ENCODE measurements around the gene RPLP2.

The RPLP2 gene

DNA sequence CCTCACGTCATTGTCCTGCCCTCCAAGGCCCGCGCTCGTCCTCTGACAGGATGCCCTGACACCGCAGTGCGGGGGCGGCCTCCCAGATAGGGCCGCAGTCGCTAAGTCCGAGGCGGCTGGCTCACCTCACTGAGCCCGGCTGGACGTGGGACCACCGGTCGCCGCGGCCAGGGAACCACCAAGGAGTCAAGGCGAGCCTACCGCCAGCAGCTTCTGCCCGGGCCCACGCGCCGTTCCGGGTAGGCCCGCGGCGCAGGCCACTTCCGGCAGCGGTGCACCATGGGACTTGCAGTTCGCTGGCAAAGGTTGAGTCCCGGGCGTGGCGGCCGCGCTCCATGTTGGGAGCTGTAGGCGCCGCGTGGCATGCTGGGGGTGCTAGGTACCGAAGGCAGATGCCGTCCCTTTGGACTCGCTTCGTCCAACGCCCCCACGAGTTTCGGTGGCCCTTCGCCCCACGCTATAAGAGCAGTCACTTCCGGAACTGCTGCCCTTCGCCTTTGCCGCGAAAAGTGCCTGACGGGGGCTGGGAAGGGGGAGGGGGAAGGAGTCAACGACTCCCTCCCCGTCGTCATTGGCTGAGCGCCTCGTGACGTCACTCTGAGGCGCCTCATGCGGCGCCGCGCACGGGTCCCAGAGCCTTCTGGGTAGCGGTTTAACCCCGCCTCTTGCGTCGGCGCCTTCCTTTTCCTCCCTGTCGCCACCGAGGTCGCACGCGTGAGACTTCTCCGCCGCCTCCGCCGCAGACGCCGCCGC is at the start of gene RPLP2:
TSS of gene RPLP2 (plus strand) at position 681 of the 753 bp plus-strand sequence. CDS start 268 bp downstream, outside the sequence.
- peak; percentile 97 for DNase-seq (ENCODE audit: low spot score)

DNA sequence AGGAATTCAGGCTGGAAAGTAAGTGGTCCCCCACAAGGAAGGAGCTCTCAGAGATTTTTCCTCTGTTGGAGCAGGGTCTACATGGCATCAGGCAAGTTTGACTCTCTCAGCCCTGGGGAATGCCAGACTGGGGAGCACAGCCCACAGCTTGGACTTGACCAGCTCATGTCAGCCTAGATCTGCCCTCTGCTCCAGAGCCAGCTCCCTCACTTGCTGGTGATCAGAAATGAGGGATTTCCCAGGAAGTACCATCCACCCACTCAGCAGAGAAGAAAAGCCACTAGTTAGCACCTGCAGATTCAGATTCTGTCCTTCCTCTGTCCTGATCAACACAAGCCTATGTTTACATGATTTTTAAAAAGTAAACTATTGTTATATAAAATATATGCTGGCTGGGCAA is 49.5 kb upstream of the RPLP2 start:
- DNase-seq (ENCODE audit: low spot score): no peak

DNA sequence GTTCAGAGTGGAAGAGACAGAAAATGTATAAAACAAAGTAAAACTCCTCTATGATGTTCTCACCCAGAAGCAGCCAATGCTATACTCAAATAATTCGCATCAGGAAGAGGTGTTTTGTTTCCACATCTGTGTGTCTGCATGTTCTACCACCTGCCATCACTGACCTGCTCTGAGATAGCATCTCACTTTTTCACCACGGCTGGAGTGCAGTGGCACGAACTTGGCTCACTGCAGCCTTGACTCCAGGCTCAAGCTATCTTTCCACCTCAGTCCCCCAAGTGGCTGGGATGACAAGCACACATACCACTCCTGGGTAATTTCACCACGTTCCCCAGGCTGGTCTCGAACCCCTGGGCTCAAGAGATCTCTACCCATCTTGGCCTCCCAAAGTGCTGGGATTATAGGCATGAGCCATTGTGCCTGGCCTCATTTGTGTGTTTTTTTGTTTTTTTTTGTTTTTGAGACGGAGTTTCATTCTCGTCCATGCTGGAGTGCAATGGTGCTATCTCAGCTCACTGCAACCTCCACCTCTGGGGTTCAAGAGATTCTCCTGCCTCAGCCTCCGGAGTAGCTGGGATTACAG is 48.1 kb upstream of the RPLP2 start:
- no peak for DNase-seq (ENCODE audit: low spot score)

DNA sequence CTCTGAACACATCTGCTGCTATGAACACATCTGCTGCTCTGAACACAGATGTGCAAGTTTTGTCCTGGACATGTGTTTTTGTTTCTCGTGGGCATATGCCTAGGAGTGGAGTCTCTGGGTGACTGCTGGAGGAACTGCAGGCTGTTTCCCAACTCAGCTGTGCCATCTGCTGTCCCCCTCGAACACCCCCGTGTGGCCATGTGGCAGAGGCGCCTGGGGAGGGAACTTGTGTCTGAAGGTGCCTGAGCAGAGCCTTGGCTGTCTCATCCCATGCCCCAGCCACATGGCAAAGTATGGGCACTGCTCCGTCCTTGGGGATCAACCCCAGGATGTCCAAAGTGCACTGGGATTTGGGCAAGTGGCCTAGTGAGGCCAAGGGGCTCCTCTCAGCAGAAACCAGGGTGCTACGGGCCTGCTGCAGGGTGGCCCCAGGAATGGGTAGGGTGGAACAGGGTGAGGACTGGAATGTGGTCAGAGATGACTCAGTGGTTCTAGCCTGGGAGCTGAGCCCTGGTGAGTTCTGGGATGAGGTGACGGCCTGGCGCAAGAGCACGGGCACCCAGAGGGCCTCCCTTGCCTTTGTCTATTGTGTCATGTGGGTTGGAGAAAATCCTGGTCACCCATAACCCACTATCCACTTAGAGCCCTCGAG is 47.2 kb upstream of the RPLP2 start:
- peak; percentile 95 for DNase-seq (ENCODE audit: low spot score)

DNA sequence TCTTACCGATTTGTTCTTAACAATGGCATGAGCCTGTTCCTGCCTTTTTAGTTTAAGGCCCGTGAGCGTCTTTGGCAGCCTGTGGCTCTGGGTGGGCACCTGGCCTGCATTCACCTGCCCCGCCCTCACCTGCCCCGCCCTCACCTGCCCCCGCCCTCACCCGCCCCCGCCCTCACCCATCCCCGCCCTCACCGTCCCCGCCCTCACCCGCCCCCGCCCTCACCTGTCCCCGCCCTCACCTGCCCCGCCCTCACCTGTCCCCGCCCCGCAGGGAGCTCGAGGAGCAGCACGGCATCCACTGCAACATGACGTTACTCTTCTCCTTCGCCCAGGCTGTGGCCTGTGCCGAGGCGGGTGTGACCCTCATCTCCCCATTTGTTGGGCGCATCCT is 46.7 kb upstream of the RPLP2 start:
- DNase-seq (ENCODE audit: low spot score): no peak

DNA sequence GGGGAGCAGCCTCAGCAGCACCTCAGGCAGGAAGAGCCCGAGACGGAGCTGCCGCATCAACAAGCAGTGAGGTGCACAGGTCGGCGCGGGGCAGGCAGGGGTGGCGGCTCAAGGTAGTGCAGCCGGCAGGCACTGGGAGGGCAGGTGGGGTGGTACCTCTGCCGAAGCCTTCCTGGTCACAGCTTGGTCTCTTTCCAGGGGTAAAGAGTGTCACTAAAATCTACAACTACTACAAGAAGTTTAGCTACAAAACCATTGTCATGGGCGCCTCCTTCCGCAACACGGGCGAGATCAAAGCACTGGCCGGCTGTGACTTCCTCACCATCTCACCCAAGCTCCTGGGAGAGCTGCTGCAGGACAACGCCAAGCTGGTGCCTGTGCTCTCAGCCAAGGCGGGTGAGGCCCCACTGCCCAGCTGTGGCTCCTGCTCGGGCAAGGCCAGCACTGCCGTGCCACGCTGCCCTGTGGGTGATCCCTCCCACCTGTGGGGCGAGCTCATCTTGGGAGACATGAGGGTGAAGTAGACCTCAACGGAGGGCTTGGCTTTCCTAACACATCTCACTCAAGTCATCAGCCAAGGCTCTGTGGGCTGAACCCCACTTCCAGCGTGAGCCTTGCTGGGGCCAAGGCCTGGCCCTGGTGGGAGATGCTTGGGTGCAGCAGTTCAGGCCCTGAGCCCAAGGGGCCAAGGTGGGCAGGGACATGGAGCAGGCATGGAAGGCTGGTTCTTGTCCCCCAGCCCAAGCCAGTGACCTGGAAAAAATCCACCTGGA is 46.0 kb upstream of the RPLP2 start:
- DNase-seq (ENCODE audit: low spot score): no peak

DNA sequence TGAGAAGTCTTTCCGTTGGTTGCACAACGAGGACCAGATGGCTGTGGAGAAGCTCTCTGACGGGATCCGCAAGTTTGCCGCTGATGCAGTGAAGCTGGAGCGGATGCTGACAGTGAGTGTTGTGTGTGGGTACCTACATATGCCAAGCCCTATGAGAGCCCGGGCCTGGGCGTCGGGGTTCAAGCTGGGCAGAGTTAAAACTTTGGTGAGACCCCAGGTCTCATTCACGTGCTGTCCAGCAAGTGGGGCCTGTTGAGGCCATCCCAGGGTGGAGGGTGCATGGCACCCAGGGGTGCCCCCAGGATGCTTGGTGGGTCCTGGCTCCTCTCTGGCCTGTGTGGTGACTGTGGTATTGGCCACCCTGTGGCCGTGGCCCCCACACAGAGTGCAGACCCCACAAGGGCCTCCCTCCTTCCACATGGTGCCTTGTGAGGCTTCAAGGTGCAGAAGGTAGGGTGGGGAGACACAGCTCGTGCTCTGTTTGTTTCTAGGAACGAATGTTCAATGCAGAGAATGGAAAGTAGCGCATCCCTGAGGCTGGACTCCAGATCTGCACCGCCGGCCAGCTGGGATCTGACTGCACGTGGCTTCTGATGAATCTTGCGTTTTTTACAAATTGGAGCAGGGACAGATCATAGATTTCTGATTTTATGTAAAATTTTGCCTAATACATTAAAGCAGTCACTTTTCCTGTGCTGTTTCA is 45.3 kb upstream of the RPLP2 start:
- DNase-seq (ENCODE audit: low spot score): no peak

DNA sequence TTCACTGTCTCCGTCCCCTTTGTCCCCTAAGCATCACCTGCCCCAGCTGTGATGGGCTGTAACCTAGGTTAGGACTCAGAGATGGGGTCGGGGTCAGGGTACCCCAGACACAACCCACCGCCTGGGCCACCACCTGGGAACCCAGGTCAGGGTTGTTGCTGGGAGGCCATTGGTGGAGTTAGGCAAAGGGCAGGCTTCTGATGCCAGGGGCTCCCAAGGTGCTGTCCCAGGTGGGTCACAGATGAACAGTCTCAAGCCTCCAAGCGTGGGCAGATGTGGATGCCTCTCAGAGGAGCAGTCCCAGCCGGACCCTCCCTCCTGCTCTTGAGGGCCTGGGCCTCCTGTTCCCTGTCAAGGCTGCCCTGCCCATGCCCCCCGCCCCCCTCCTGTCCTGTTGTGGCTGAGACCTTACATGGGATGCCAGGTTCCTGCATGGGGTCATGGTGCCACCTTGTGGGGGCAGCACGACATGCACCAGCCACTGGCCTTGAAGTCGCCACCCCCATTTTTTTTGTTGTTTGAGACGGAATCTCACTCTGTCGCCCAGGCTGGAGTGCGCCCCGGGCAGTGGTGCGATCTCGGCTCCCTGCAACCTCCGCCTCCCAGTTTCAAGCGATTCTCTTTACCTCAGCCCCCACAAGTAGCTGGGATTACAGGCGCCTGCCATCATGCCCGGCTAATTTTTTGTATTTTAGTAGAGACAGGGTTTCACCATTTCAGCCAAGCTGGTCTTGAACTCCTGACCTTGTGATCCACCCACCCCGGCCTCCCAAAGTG is 44.6 kb upstream of the RPLP2 start:
- peak; percentile 67 for DNase-seq (ENCODE audit: low spot score)

DNA sequence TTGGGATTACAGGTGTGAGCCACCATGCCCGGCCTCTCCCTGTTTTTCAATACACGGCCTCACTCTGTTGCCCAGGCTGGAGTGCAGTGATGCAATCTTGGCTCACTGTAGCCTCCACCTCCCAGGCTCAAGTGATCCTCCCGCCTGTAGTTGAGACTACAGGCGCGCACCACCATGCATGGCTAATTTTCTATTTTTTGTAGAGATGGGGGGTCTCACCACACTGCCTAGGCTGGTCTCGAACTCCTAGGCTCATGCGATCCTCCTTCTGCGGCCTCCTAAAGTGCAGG is 44.0 kb upstream of the RPLP2 start:
- no peak for DNase-seq (ENCODE audit: low spot score)

DNA sequence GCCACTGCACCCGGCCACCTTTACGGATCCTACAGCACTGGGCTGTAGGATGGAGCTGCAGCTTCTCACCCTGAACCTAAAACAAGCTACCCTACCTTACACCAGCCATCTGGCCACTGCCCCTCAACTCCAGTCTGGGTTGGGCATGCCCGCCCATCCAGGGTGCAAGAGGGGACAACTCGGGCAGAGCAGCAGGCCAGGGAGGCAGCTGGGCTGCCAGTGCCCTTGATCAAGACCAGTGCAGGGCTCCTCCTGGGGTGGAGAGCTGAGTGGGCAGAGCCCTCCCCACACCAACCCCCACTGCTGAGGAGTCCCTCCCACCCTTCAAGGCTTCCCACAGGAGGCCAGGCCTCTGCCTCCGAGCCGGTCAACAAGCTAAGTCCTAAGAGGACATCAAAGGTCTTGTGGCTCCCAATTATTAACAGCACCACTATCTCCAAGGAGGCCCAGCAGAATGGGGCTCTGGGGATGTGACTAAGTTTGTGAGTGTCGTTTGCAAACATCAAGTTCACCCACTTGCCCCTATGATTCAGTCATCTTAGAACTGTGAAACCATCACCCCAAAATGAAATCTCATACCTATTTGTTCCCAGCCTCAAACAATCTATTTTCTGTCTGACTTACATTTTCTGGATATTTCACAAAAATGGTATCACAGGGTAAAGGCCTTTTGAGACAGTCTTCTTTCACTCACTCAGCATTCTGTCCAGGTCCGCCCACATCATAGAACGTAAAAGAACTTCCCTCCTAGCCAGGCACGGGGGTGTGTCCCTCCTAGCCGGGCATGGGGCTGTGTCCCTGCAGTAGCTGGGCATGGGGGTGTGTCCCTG is 43.4 kb upstream of the RPLP2 start:
- no peak for DNase-seq (ENCODE audit: low spot score)

DNA sequence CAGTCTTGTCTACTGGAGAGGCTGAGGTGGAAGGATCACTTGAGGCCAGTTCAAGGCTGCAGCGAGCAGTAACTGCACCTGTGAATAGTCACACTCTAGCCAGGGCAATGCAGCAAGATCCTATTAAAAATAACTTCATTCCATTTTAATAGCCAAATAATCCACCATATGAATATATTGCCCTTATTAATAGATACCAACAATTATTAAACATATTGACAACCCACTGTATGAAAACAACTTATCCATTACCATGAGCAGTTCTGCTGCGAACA is 42.9 kb upstream of the RPLP2 start:
- no peak for DNase-seq (ENCODE audit: low spot score)

DNA sequence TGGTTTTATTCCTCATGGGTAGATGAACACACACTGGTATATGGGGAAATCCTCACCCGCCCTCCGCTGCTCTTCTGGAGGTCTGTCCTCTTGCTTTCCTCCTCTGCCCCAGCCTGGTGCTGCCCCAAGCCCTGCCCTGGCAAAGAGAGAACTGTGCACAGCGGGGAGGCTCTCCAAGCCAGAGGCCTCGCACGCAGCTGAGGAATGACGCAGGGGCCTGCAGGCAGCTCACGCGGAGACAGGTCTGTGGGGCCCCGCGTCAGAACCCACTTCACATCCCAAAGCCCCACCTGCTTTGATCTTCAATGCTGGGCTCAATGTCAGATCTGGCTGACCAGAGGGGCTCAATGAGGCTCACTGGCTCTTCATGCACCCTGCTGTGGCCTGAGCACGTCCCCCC is 42.5 kb upstream of the RPLP2 start:
- no peak for DNase-seq (ENCODE audit: low spot score)

DNA sequence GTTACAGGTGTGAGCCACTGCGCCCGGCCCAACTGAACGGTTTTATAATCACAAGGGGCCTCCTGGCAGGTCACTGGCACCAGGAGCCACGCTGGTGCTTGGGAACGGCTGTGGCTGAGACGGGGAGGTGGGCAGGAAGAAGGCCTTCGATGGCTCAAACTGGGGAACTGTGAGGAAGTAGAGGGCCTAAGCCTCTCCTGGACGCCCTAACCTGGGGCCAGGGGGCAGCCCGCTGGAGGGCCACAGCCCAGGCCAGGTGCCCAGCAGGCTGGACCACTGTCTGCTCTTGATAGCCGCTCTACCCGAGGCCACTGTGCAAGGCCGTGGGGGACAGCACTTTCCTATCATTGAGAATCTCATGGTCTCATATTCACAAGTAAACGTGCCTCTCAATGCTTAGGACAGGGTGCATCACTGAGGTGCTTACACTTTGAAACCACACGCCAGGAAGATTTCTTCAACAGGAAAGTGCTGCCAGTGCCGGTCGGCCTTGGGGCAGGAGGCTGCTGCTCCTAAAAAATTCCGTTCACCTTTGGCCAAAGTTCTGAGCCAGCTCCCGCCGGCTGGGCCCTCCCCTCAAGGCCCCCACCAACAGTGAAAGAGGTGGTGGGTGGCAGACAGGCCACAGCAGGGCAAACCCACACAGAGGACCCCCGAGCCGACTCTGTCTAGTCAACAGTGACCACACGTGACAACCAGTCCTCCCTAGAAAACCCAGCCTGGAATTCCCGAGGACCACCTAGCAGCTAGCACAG is 39.7 kb upstream of the RPLP2 start:
- no peak for DNase-seq (ENCODE audit: low spot score)

DNA sequence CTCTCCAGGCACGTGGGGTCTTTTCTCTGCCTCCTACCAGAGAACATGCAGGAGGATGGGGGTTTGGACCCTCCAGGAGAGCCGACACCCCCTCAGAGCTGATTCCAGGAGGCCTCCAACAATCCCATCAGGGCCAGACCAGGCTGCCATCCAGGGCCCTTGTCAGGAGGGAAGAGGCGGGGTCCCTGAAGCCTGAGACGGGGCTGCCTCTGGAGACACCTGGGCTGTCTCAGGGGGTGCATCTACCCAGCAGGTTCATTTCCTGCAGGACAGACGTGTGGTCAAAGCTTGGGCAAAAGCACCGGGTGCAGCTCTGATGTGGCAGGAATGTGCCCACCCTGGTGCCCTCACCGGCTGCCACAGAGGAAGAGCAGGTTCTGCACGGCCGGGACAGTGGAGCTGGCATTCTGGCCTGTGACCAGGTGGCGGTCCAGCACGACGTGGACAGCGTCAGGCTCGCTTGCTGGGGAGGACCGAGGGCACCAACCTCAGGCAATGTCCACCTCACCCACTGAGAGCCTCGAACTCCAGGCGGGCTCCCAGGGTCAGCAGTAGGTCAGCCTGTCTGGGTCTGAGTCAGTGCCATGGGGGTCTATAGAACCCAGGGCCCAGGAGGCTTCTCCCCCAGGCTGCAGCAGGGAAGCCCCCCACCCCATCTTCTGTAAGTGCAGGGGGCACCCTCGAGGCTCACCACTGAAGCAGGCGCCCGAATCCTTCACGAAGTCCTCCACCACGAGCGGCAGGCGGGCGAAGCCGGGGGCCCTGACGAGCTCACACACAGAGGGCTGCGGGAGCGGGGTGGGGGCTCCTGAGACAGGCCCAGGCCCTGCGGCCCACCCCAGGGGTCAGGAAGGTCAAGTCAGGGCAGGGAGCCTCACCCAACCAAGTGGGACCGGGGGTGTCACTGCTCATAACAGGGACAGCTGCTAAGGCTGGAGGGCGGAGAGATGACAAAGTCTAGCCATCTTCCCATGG is 38.8 kb upstream of the RPLP2 start:
- no peak for DNase-seq (ENCODE audit: low spot score)

DNA sequence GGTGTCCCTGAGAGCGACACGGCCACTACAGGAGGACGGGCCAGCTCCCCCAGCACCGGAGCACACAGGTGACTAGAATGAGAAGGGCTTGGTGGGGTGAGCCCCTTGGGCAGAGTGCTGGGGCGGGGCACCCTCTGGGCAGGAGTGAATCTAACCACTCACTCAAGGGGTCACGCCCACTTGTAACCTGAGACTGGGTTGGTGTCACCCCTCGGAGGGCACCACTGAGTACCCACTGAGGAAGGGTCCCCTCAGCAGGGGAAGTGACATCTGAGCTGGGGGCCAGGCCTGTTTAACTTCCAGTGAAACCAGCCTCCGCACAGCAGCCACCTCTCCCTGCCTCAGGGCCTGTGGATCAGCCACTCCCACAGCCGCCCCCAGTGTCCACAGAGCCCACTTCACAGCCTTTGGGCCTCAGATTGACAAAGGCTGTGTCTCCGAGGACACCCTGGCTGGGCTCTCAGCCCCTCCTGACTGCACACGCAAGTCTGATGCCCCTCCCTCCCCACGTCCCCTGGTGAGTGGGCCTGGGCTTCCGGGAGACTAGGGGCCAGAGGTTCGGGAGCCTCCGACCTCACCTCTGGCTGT is 38.1 kb upstream of the RPLP2 start:
- DNase-seq (ENCODE audit: low spot score): no peak

DNA sequence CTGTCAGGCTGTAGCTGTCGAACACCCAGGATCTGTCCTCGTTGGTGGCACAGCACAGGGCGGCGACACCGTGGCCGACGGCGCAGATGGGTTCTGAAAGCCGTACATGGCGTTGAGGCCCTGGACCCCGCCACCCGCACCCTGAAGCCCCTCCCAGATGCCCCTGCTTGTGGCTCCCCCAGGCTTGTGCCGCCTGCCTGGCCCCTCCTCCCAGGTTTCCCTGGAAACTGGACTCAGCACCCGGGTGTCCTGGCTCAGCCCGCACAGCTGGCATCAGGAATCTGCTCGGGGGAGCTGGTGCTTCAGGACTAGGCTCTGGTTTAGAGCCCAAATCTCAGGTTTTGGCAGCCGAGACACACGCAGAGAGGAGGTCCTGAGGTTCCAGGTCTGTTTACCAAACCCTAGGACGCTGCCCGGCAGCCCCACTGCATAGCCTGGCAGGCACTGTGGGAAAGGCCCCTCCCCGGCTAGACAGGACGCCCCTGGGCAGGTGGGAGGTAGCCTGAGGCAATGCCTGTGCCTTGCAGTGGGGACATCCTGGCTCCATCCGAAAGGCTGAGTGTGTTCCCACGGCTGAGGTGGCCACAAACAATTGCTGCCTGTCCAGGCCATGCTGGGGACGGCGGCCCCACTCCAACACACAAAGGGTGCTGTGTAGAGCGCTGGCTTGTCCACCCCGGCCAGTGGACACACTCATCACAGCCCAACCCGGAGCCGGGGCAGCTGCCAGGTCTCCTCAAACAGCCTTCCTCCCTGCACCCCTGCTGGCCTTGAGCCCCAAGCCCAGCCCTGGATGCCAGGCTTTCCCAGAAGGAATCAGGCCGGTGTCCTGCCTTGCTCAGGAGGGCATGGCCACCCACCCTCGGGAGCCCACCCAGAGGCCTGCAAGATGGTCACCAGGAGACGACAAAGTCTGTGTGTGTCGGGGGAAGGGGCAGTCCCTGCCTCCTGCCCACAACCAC is 37.1 kb upstream of the RPLP2 start:
- DNase-seq (ENCODE audit: low spot score): no peak

DNA sequence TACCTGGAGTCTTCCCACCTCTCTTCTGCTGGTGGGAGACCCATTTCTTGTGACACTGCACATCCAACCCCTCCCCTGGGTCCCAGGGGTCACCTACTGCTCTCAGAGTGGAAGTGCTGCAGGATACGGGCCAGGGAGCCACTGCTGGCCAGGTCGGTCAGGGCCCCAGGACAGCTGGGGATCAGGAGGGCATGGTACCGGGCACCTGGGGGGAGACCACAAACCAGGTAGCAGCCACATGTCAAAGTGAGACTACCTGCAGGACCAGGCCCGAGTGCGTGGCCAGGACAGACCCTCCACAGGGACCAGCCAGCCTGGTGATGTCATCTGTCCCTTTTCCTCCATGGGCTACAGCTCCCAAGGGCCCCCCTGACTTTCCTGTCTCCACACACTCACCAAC is 36.3 kb upstream of the RPLP2 start:
- no peak for DNase-seq (ENCODE audit: low spot score)

All from AG08395 (cell line).